ENCODE measurements around the gene FHOD3.

DNA sequence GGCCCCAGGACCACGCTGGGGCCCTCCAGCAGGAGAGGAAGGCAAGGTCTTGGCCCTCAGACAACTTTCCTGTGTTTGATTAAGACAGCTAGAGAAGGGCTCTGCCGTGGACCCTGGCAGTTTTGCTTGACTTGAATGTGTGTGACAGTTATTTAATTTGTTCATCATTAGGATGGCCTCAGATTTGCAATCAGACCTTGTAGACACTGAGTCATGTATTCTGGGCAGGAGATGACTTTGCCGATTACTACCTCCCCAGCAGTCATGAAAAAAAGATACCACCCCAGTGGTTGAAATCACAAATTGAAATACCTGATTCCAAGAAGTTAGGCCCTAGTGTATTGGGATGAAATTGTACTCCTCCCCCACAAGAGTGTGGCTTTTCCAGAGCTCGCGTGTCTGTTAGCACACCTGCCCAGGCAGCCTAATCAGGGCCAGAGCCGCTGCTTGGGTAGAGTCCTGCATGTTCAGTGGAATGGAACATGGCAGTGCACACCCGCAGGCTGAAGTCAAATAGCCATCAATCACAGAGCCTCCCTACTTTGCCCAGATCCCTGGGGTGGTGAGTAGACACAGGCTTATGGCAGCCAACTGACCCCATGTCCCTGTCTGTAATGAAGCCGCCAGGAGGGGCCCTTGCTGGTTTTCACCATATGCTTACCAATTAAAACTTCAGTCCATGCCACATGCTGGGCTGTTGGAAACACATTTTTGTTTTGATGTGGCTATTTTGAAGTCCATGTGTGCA, 408.8 kb downstream of the FHOD3 start:
- TF ChIP-seq GATA2 (IDR thresholded peaks at IDR 0.05; ENCODE audit: low read depth, low read length) (no peak), GATA3 (IDR thresholded peaks at IDR 0.05; ENCODE audit: low read depth, low read length) (no peak)

Measured in SH-SY5Y (cell line).